ENCODE measurements around the gene GREB1. TPM values are rescaled to one million over a fixed set of nuclear protein-coding genes. Genes with fewer than 3 reads are reported as not detected.

The GREB1 gene
- total and polyA plus RNA-seq, 2 of the 4 experiments (the other 2 are of a cell fraction), result 0.05 TPM; not detected in 1

DNA sequence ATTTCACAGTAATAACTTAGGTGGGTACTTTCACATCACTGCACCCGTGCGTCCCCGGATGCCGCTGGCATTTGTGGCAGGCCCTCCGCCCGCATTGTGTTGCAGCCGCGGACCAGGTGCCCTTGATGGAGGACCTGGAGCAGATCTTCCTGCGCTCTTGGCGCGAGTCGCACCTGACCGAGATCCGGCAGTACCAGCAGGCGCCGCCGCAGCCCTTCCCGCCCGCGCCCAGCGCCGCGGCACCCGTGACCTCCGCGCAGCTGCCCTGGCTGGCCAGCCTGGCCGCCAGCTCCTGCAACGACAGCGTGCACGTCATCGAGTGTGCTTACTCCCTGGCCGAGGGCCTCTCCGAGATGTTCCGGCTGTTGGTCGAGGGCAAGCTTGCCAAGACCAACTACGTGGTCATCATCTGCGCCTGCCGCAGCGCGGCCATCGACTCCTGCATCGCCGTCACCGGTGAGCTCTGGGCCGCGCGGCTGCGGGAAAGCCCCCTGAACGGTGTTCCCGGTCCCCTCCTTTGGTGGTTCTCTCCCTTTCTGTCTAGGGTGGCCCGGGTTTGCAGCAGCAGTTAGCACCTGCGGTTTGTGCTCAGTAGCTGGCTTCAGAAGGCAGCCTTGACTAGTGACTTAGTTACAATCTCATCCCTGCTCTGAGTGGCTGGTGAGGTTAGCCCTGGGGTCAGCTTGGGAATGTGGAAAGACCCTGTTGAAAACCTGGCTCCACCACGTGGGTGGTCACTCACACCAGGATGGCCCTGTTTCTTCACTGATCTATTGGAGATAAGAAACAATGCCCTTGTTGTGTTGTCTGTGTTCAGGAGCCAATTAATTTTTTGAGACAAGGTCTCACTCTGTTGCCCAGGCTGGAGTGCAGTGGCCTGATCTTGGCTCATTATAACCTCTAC lies 59.1 kb downstream of the GREB1 start:
- in situ Hi-C loops (cut with MboI; ENCODE audit: low sequenced_read_pairs) (no loop called here), intact Hi-C loops (cut with micrococcal nuclease) (no loop called here), dilution Hi-C loops (cut with HindIII; ENCODE audit: low sequenced_read_pairs, unreplicated experiment) (no loop called here)
- TF ChIP-seq RCOR1 (IDR thresholded peaks at IDR 0.05; ENCODE audit: insufficient replicate concordance, low read length) (no peak), NFE2L2 (IDR thresholded peaks at IDR 0.05; ENCODE audit: low read depth, low read length) (no peak), SMC3 (IDR thresholded peaks at IDR 0.05; ENCODE audit: low read depth, low read length) (no peak), POLR2A (IDR thresholded peaks at IDR 0.05; ENCODE audit: low read depth, low read length) (no peak), RFX5 (IDR thresholded peaks at IDR 0.05; ENCODE audit: low read depth, low read length) (no peak)
- H3K79me1 ChIP-seq (ENCODE audit: low read depth in 1 of 2, low read length in 2 of 2), result no peaks in the 10 kb centered on the region
- no peak overlapping the region for H3K18ac ChIP-seq (ENCODE audit: low read depth, low read length)
- no peaks in the 10 kb centered on the region for H3K36me3 ChIP-seq (ENCODE audit: control insufficient read depth, insufficient read depth, low read length)
- WGBS, 2 experiments (ENCODE audit: extremely low coverage in 2 of 2, insufficient read length in 1 of 2), result 92% methylated on average over 46 of the region's 53 CpGs; no CpG with 5 or more reads in 1 of the 2 experiments
- no peak overlapping the region for H3K27ac ChIP-seq (ENCODE audit: insufficient read depth, low read length)
- H2BK15ac ChIP-seq (ENCODE audit: low read depth, low read length), result no peak overlapping the region
- ChIA-PET POLR2A (ENCODE audit: unreplicated experiment) (interaction anchor here (0.7 kb wide), 1 partner anchor 87 kb away, joined by 14 read pairs; no protein-coding TSS in a partner anchor), CTCF (no interaction called here)
- H4K8ac ChIP-seq (ENCODE audit: low read depth in 2 of 2, low read length in 2 of 2), result no peak overlapping the region
- H2BK20ac ChIP-seq (ENCODE audit: low read depth, low read length), result no peak overlapping the region
- no peak overlapping the region for H3K56ac ChIP-seq (ENCODE audit: extremely low read depth, insufficient read depth, low read length)
- H2BK5ac ChIP-seq (ENCODE audit: low read depth, low read length, poor library complexity, severe bottlenecking), result no peak overlapping the region
- no peaks in the 10 kb centered on the region for H3K9me3 ChIP-seq (ENCODE audit: control insufficient read depth, insufficient read depth, low read length)
- no peak overlapping the region for H3K14ac ChIP-seq (replicated peaks; ENCODE audit: low read depth, low read length)
- H2AFZ ChIP-seq (replicated peaks; ENCODE audit: low read length, poor library complexity), result no peak overlapping the region
- H2BK120ac ChIP-seq (ENCODE audit: low read depth, low read length), result no peak overlapping the region
- H4K91ac ChIP-seq (ENCODE audit: insufficient read depth, low read depth, low read length), result no peak overlapping the region
- no peaks in the 10 kb centered on the region for H4K20me1 ChIP-seq (ENCODE audit: insufficient read depth, low read length)
- no peak overlapping the region for H3K4me2 ChIP-seq (ENCODE audit: low read depth, low read length)
- H2AK5ac ChIP-seq (ENCODE audit: low read depth, low read length), result no peak overlapping the region
- no peak overlapping the region for H3K4me3 ChIP-seq (ENCODE audit: insufficient read depth, low read depth, low read length)
- no peak for ATAC-seq (ENCODE audit: low read depth)
- H3K9ac ChIP-seq (ENCODE audit: low read depth, low read length), result no peak overlapping the region
- no peak overlapping the region for H2AK9ac ChIP-seq (replicated peaks; ENCODE audit: low read depth, low read length, poor library complexity)
- no peak for DNase-seq
- no peaks in the 10 kb centered on the region for H3K4me1 ChIP-seq (ENCODE audit: control insufficient read depth, insufficient read depth, low read length)
- no peak overlapping the region for H3K4ac ChIP-seq (ENCODE audit: low read depth, low read length)
- H4K5ac ChIP-seq (ENCODE audit: low read depth, low read length), result no peak overlapping the region
- no TSS peak for BruUV-seq (replicated peaks)
- H3K9me1 ChIP-seq (ENCODE audit: insufficient read depth, low read length), result no peaks in the 10 kb centered on the region
- H3K23ac ChIP-seq (ENCODE audit: low read depth, low read length), result no peak overlapping the region
- H3K27me3 ChIP-seq (ENCODE audit: control insufficient read depth, insufficient read depth, low read length), result peaks cover 29% of the 10 kb centered on the region

All from IMR-90 (cell line).